HG02759 (cell line): Measurements from ENCODE around the gene HAAO.

Source experiments
- ATAC-seq: cut with Tn5 transposase; IDR thresholded peaks from one replicate; pipeline ENCODE4 v1.9.1; 2021; ENCODE audit warnings: mild to moderate bottlenecking, moderate library complexity; ENCODE audit not compliant: unreplicated experiment

HAAO gene

GRCh38 chr2:42815726-42816125 lies 23.3 kb upstream of the HAAO start:
- ATAC-seq: no peak

- ATAC-seq: no peak
Measured at GRCh38 chr2:42813763-42814162, 21.4 kb upstream of the HAAO start.

DNA sequence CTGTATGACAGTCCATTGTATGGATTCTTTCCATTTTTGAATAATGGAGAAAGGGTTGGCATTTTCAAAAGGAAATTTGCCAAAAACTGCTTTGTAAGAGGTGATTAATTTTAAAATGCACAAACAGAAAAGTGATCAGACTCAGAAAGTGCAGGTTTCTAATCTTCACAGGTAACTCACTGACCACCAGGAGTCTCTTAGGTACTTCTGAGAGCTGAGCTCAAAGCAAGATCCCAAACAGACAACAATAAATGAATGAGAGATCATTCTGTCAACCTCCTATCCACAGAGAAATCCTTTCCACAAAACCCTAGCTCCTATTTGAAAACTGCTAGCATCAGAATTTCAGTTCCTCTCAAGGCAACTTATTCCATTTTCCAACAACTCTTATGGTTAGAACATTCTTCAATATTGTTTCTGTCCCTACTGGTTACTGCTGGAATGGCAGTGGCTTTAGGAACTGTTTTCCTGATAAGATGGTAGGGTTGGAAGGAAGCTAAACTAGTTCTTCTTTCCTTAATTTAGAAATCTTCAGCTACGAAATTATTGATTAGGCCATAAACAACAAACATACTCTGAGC lies 20.6 kb upstream of the HAAO start:
- ATAC-seq: no peak

- ATAC-seq: peak; percentile 9
Measured at GRCh38 chr2:42810971-42811811, 18.8 kb upstream of the HAAO start.

DNA sequence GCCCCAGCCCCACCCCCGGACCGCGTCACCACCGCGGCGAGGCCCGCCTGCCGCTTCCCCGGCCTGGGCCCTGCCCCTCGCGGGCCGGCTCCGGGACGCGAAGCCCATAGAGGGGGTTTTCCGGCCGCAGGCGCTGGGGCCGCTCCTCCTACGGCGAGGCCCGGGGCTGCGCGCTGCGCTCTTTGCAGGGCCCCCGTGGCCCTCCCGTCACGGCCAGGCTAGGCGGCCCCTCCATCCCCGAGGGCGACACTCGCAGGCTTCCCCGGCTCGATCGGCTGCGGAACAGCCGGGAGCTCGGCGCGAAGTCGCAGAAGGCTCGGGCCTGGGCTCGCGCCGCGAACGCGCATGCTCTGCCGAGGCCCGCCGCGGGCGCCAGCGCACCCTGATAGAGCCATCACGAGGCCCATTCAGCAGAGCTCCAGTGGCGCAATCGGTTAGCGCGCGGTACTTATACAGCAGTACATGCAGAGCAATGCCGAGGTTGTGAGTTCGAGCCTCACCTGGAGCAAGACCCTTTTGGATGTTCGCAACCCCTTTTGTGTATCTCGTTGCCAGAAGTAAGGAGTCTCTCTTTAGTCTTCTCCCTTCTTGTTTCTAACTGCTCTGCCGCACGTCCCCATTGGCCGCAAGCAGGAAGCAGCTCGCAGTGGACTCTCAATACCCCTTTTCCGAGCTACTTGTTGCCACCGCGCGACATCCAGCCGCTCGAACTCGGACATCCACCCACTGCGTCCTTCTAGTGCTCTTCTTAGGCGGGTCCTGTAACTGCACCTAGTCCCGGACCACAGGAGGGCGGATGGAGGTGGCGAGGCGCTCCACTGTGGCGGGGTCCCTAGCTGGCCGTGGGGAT lies 18.0 kb upstream of the HAAO start:
- peak; percentile 78 for ATAC-seq

DNA sequence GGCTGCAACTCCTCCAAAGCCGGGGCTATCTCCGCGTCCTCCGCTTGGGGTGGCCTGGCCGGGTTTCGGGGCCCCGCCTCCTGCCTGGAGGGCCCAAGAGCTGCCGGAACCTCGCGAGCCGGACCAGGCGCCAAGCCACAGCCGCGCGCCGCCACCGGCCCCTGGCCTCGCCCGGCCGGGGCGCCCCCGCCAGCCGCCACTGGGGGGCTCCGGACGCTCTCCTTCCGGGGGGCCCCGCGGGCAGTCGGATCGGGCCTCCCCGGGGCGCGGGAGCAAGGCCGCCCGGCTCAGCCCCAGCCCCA lies 17.4 kb upstream of the HAAO start:
- no peak for ATAC-seq

GRCh38 chr2:42809131-42809818 lies 16.9 kb upstream of the HAAO start:
- no peak for ATAC-seq

- no peak for ATAC-seq
Measured at GRCh38 chr2:42808301-42808700, 15.9 kb upstream of the HAAO start.

DNA sequence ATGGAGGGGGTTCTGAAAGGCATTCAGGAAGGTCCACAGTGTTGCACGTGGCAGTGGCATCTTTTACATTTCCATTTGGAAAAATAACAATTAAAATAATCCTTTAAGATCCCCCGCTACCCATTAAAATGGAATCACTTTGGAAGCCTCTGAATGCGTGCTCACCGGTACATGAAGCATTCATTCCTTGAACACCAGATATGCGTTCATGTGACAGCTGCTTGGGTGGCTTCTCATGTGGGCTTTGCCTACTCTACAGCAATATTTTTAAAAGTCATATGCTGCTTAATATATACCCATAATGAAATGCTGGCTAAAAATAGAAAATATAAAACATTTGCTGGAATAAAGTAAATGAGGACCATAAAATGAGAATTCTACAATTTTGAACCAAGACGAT lies 14.4 kb upstream of the HAAO start:
- ATAC-seq: no peak

DNA sequence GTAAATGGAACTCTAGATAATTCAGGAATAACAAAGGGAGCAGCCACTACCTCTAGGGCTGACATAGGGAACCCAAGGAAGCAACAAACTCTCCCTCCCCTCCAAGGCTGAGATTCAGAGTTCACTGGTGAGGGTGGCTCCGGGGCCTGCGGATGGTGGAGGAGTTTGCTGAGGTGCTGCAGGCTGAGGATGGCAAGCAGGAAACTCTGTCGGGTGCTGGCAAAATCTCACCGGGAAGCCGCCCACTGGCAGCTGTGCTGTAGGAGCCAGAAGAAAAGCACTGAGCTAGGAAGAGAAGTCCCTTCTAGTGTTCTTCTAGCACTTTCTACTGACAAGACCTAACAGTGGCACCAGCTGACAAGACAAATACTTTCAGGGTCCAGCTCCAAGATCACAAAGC lies 12.5 kb upstream of the HAAO start:
- ATAC-seq: no peak

GRCh38 chr2:42804338-42804737 lies 12.0 kb upstream of the HAAO start:
- ATAC-seq: no peak

DNA sequence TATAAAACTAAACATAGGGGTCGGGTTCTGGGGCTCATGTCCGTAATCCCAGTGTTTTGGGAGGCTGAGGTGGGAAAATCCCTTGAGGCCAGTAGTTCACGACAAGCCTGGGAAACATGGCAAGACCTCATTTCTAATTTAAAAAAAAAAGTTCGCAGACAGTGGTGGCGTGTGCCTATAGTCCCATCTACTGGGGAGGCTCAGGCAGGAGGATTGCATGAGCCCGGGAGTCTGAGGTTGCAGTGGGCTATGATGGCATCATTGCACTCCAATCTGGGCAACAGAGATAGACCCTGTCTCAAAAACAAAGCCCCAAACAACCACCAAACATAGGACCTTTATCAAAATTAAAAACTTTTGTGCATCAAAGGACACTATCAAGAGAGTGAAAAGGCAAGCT lies 9.8 kb upstream of the HAAO start:
- no peak for ATAC-seq

- ATAC-seq: no peak
Measured at GRCh38 chr2:42801381-42801780, 9.0 kb upstream of the HAAO start.

DNA sequence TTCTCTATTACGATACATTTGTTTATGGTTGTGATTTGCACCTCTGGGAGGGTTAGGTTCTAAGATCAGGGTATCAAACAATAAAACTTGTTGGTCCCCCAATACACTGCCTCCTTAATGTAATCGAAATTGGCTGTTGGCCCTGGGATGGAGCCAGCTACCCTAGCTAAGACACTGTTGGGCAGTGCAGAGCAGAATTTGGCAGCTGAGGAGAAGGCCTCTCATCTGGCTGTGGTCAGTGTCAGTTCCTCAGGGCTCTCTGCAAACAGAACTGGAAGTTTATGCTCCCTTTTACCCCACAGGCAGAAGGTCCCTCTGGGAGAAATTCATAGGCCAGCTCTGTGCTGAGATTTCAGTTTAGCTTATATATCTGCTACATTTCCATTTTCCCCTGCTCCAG lies 8.6 kb upstream of the HAAO start:
- ATAC-seq: no peak

GRCh38 chr2:42800461-42800962 lies 8.1 kb upstream of the HAAO start:
- no peak for ATAC-seq

- no peak for ATAC-seq
Measured at GRCh38 chr2:42799881-42800280, 7.5 kb upstream of the HAAO start.

- ATAC-seq: no peak
Measured at GRCh38 chr2:42797281-42797680, 4.9 kb upstream of the HAAO start.

DNA sequence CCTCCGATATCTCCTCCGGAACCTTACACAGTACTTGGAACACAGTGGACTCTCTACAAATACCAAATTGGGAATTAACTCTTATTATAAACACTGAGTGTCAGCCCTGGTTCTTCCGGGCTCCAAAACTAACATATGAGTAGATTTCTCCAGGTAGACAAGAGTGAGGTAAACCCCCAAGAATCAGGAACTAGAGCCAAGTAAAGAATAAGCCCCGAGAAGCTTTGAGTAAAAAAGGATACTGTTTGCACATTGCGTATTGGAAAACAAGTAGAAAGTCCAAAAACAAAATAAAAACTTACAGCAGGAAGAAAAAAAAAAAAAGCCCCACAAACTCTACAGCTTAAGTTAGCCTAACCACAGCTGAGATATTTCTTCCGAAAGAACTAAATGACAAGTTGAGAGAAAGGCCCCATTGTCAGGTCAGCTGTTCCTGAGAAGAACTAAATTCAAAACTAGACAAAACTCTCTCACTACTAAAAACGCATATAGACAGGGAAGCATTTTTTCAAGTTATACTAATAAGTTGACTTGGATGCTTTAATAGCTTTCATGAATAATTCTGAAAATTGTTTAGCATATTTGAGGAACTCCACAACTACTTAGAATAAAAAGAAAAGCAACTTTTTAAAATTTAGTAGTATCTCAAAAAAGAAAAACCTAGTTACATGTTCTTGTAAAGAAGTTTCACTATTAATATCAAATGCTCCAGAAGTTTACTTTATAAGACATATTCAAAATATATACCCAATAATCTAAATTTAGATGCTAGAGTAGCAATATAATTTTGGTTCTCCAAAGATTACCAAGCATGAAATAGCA lies 4.3 kb upstream of the HAAO start:
- ATAC-seq: peak; percentile 29

DNA sequence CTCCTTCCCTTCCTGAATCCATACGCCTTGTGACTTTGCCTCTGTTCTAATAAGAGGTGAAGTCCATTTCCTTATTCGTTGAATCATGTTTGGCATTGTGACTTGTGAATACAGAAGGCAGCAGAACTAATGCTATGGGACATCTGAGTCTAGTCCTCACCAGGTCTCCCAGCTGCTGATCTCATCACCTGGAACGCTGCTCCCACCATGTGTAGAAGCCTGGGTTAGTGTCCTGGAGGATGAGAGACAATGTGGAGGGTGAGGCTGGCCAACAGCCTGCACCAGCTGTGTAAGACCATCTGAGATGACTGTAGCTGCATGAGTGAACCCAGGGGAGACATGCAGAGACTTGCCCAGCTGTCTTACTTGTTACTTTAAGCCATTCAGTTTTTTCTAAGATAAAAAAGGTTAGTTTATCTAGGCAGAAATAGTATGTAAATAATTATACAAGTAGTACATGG lies 3.5 kb upstream of the HAAO start:
- ATAC-seq: peak; percentile 30

DNA sequence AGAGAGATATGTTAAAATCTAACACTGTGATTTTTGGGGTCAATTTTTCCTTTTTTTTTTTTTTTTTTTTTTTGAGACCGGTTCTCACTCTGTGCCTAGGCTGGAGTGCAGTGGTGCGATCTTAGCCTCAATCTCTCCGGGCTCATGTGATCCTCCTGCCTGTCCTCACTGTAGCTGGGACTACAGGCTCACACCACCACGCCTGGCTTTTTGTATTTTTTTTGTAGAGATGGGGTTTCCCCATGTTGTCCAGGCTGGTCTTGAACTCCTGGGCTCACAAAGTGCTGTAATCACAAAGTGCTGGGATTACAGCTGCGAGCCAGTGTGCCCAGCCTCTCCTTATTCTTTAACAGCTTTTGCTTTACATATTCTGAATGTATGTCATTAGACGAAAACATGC lies 2.9 kb upstream of the HAAO start:
- ATAC-seq: no peak
